Measurements from ENCODE around the gene APMAP. TPM values are rescaled to one million over a fixed set of nuclear protein-coding genes. Genes with fewer than 3 reads are reported as not detected.

The APMAP gene
- total and polyA plus RNA-seq, 10 of the 15 experiments (the other 5 are each of a cell fraction or from before 2014, with no cell fraction given): 12.1 to 60.2 (median 32.7) TPM

DNA sequence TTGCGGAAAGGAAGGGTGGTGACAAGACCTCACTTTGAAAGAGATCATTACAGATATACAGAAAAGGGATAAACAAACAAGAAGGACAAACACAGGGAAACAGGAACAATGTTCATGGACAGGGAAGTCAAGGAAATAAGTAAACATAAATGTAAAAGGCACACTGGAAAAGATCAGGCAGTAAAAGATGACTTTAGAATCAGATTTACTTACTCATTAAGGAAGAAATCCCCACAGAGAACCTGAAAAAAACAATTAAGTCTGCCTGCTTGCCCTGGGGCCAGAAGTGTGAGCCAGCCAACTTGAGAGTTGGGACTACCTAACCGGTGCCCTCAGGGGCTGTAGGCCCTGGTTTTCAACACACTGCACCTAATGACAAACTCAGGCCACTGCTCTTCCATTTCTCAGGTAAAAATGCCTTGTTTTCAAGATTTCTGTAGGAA lies 1.7 kb downstream of the APMAP start:
- 93% methylated on average over 2 of the region's 2 CpGs for whole genome bisulfite sequencing (ENCODE audit: insufficient coverage, insufficient replicate concordance, low lambda C conversion rate, missing lambda C conversion rate)
- FAIRE-seq (no peak), DNase-seq (ENCODE audit: low read depth, low spot score) (no peak), ATAC-seq (no peak)
- H3K4me3 ChIP-seq: peak overlapping the region; percentile 87; the same call in 1 of the 2 replicates
- RAD21 ChIA-PET (ENCODE audit: unreplicated experiment): interaction anchor here (1.0 kb wide), 1 partner anchor 74 kb away, joined by 3 read pairs; no protein-coding TSS in a partner anchor
- peak overlapping the region; percentile 34; the same call in 1 of the 2 replicates for H3K9ac ChIP-seq (ENCODE audit: control insufficient read depth, insufficient read depth, low read length)
- POLR2A ChIA-PET: no interaction called here
- H3K27me3 ChIP-seq (replicated peaks in 1 of 2; ENCODE audit: control insufficient read depth in 2 of 2, insufficient read depth in 2 of 2, low read length in 1 of 2): no peaks in the 10 kb centered on the region
- no peaks in the 10 kb centered on the region for H4K20me1 ChIP-seq (ENCODE audit: control insufficient read depth, insufficient read depth)
- H3K4me1 ChIP-seq (ENCODE audit: control insufficient read depth, insufficient read depth, low read length): peaks cover 7% of the 10 kb centered on the region; the same call in 1 of the 2 replicates
- intact Hi-C loops (cut with micrococcal nuclease; ENCODE audit: unreplicated experiment) (no loop called here), in situ Hi-C loops (cut with MboI) (loop anchor here (5.0 kb wide), 2 partner anchors 71 to 186 kb away; no protein-coding TSS in a partner anchor)
- no peaks in the 10 kb centered on the region for H3K9me3 ChIP-seq (replicated peaks; ENCODE audit: control insufficient read depth, insufficient read depth, low read length)
- peak overlapping the region; percentile 79 for H3K4me2 ChIP-seq (ENCODE audit: control insufficient read depth, insufficient read depth)
- no peak overlapping the region for H2AFZ ChIP-seq (ENCODE audit: control insufficient read depth, low read depth, low read length)
- no peaks in the 10 kb centered on the region; a peak in 1 of 4 replicates for H3K36me3 ChIP-seq (ENCODE audit: control insufficient read depth in 2 of 2, insufficient read depth in 2 of 2, low read length in 1 of 2)
- SMC1A ChIA-PET (ENCODE audit: uncharacterized antibody, unreplicated experiment): interaction anchor here (1.2 to 1.6 kb wide), 3 partner anchors 10 to 87 kb away, joined by 3 to 4 read pairs (median 3); no protein-coding TSS in a partner anchor
- TF ChIP-seq, protein P1, sequence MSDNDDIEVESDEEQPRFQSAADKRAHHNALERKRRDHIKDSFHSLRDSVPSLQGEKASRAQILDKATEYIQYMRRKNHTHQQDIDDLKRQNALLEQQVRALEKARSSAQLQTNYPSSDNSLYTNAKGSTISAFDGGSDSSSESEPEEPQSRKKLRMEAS (IDR thresholded peaks at IDR 0.05; ENCODE audit: low read depth, low read length): no peak
- no peak for TF ChIP-seq BMI1 (IDR thresholded peaks at IDR 0.05; ENCODE audit: borderline replicate concordance)
- TF ChIP-seq, protein P2, sequence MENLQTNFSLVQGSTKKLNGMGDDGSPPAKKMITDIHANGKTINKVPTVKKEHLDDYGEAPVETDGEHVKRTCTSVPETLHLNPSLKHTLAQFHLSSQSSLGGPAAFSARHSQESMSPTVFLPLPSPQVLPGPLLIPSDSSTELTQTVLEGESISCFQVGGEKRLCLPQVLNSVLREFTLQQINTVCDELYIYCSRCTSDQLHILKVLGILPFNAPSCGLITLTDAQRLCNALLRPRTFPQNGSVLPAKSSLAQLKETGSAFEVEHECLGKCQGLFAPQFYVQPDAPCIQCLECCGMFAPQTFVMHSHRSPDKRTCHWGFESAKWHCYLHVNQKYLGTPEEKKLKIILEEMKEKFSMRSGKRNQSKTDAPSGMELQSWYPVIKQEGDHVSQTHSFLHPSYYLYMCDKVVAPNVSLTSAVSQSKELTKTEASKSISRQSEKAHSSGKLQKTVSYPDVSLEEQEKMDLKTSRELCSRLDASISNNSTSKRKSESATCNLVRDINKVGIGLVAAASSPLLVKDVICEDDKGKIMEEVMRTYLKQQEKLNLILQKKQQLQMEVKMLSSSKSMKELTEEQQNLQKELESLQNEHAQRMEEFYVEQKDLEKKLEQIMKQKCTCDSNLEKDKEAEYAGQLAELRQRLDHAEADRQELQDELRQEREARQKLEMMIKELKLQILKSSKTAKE (IDR thresholded peaks at IDR 0.05; ENCODE audit: low read depth, poor library complexity, severe bottlenecking): no peak
- TF ChIP-seq MXI1 (IDR thresholded peaks at IDR 0.05; ENCODE audit: low read depth, low read length): no peak
- peaks cover 39% of the 10 kb centered on the region for H3K79me2 ChIP-seq (ENCODE audit: control insufficient read depth, insufficient read depth, low read length)
- no peak overlapping the region; the same call in 1 of the 2 replicates for H3K27ac ChIP-seq (ENCODE audit: control insufficient read depth, insufficient read depth)
- no TSS peak for BruUV-seq (replicated peaks)
- CTCF ChIA-PET: interaction anchor here (13.8 kb wide), 1 partner anchor 69 kb away, joined by 244 read pairs; the partner anchor contains the start of gene ACSS1
